ENCODE results near the gene STX19. TPM values are rescaled to one million over a fixed set of nuclear protein-coding genes. Genes with fewer than 3 reads are reported as not detected.

Gene STX19
- total RNA-seq, 2 donors from 2014 or later = 9.0 to 18.8 TPM

DNA sequence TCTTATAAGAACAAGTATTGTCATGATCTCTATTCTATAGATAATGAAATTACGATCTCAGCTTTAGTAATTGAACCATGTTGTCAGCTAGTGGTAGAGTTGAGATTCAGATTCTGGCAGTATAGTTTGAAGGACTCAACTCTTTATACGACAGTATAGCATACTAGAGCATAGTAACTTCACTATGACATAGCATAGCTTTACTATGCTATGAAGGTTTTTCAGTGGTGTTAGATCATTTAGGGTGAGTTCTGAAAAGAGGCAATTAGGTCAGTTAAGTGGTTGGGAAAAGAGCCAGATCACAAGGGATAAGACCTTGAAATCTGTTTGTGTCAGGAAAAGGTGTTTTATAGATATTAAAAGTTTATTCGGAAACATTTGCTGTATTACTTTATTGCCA is 8.1 kb downstream of the STX19 start:
- Histone ChIP-seq H3K27me3 (no peaks in the 10 kb centered on the region), H3K27ac (no peak overlapping the region), H3K4me1 (no peaks in the 10 kb centered on the region), H3K36me3 (no peaks in the 10 kb centered on the region), H3K9ac (ENCODE audit: low read depth in 2 of 2, low read length in 2 of 2) (no peak overlapping the region), H3K9me3 (no peaks in the 10 kb centered on the region), H3K4me3 (no peak overlapping the region)
- no peak for TF ChIP-seq CTCF (IDR thresholded peaks at IDR 0.05)
- DNase-seq = no peak
- intact Hi-C loops (cut with DNase I) = no loop called here

DNA sequence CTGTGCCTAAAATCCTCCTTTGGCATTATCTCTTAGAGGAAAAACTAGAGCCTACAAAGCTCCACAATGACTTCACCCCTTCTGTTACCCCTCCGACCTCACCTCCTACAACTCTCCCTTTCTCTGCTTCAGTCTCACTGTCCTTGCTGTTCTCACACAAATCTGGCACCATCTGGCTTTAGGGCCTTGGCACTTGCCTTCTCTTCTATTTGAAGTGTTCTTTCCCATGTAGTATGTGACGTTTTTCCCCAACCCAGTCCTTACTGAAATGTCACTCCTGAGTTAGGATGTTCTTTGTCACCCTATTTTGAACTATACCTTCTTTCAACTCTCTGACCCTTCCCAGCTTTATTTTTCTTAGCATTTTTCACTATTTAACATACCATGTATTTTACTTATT is 8.7 kb downstream of the STX19 start:
- Histone ChIP-seq H3K9ac (ENCODE audit: low read depth in 2 of 2, low read length in 2 of 2) (no peak overlapping the region), H3K36me3 (no peaks in the 10 kb centered on the region), H3K4me3 (no peak overlapping the region), H3K9me3 (no peaks in the 10 kb centered on the region), H3K4me1 (no peaks in the 10 kb centered on the region), H3K27me3 (no peaks in the 10 kb centered on the region), H3K27ac (no peak overlapping the region)
- TF ChIP-seq CTCF (IDR thresholded peaks at IDR 0.05) = no peak
- DNase-seq = no peak
- intact Hi-C loops (cut with DNase I) = no loop called here

DNA sequence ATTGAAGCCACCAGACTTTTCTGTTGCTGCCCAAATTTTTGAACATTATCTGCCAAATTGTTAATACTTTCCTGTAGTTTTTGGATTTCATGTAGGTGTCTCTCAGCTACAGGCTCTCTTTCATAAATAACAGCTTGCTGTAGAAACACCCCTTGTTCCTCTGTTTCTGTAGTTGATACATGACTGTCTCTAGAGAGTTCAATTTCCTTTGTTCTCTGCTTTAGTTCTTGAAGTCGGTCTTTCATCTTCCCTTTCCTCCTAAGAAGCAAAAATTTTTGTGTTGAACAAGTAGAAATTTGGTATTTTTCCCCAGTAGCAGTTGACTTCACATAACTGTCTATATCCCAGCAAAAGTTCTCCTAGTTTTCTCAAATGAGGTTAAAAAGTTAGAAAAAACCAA is 13.4 kb downstream of the STX19 start:
- no peaks in the 10 kb centered on the region for H3K4me1 ChIP-seq
- peaks cover 4% of the 10 kb centered on the region for H3K36me3 ChIP-seq
- H3K9me3 ChIP-seq = no peaks in the 10 kb centered on the region
- no peak overlapping the region for H3K27ac ChIP-seq
- DNase-seq = no peak
- no peak overlapping the region for H3K9ac ChIP-seq (ENCODE audit: low read depth in 2 of 2, low read length in 2 of 2)
- TF ChIP-seq CTCF (IDR thresholded peaks at IDR 0.05) = no peak
- no peak overlapping the region for H3K4me3 ChIP-seq
- H3K27me3 ChIP-seq = no peaks in the 10 kb centered on the region
- intact Hi-C loops (cut with DNase I) = no loop called here

GRCh38 chr3:94012185-94012584 is 16.2 kb downstream of the STX19 start:
- no peak overlapping the region for H3K9ac ChIP-seq (ENCODE audit: low read depth in 2 of 2, low read length in 2 of 2)
- no peaks in the 10 kb centered on the region for H3K4me1 ChIP-seq
- no peaks in the 10 kb centered on the region for H3K9me3 ChIP-seq
- H3K27me3 ChIP-seq = no peaks in the 10 kb centered on the region
- H3K4me3 ChIP-seq = no peak overlapping the region
- H3K36me3 ChIP-seq = peaks cover 4% of the 10 kb centered on the region
- intact Hi-C loops (cut with DNase I) = no loop called here
- no peak for TF ChIP-seq CTCF (IDR thresholded peaks at IDR 0.05)
- no peak overlapping the region for H3K27ac ChIP-seq
- DNase-seq = no peak

DNA sequence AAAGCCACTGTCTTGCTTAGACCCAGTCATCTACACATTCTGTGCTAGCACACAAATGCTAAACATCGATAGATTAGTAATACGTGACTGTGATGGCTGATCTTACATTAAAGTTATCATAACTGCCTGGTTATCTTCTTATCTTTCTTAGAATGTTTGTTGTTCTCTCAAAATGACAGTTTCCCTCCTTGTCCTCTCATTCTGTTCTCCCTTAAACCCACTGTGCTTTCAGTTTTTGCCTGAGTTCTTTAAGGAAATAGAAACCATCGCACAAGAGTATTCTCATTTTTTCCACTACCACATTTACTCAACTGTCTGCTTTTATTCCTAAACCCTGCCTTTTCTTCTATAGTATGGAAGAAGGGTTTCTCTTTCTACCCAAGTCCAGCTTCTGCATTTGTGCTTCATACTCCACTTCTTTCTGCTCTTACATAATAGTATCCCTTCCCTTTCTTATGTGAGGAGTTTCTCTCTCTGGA is 17.1 kb downstream of the STX19 start:
- no peak for TF ChIP-seq CTCF (IDR thresholded peaks at IDR 0.05)
- intact Hi-C loops (cut with DNase I) = no loop called here
- no peak for DNase-seq
- Histone ChIP-seq H3K27ac (no peak overlapping the region), H3K27me3 (no peaks in the 10 kb centered on the region), H3K9ac (ENCODE audit: low read depth in 2 of 2, low read length in 2 of 2) (no peak overlapping the region), H3K9me3 (no peaks in the 10 kb centered on the region), H3K36me3 (peaks cover 4% of the 10 kb centered on the region), H3K4me1 (no peaks in the 10 kb centered on the region), H3K4me3 (no peak overlapping the region)

- H3K9me3 ChIP-seq = no peaks in the 10 kb centered on the region
- intact Hi-C loops (cut with DNase I) = no loop called here
These were observed 18.8 kb downstream of the STX19 start for GRCh38 chr3:94009608-94010007.

More at GRCh38 chr3:94009608-94010007, 18.8 kb downstream of the STX19 start:
- Histone ChIP-seq H3K4me3 (no peak overlapping the region), H3K9ac (ENCODE audit: low read depth in 2 of 2, low read length in 2 of 2) (no peak overlapping the region), H3K27ac (no peak overlapping the region), H3K4me1 (no peaks in the 10 kb centered on the region), H3K36me3 (peaks cover 4% of the 10 kb centered on the region), H3K27me3 (no peaks in the 10 kb centered on the region)
- TF ChIP-seq CTCF (IDR thresholded peaks at IDR 0.05) = no peak
- DNase-seq = no peak

Measured in colonic mucosa (tissue), 4 donors.